ENCODE measurements around the gene ISG15.
"Not testable (repeated sequence)": the region's sequence is repeated elsewhere in the genome, so short reads cannot be mapped to it uniquely, and the experiment has no call there.

Gene ISG15

DNA sequence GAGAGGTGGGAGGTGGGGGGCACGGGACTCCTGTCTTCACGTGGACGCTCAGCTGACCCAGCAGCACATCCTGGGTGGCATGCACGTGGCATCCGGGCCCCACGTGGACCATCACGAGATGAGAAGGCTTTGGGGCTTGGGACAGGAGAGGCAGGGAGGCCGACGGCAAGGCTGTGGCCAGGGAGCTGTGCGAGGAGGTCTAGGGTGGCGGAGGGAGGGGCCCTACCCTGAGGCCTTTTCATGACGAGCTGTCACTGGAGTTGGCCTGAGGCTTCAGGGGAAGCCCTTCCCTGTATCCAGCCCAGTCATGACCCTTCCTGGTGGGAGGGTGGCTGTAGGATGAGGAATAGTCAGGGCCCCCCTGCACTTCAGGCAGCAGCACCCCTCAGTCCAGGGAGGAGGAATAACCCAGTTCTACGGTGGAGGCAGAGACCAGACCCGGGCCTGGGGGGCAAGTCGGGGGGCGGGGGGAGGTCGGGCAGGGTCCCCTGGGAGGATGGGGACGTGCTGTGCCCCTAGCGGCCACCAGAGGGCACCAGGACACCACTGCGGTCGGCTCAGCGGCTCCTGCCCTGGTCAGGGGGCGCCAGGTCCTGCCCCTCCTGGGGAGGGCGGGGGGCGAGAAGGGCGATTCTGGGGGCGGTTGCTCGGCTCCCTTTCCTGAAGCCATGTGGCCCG is 29.4 kb upstream of the ISG15 start:
- Histone ChIP-seq H3K4me3 (ENCODE audit: low read depth, low read length) (no peak overlapping the region), H3K27ac (no peak overlapping the region), H3K9me3 (ENCODE audit: severe bottlenecking) (no peaks in the 10 kb centered on the region), H3K36me3 (no peaks in the 10 kb centered on the region), H3K27me3 (ENCODE audit: insufficient read depth, low read depth, severe bottlenecking) (no peaks in the 10 kb centered on the region)
- TF ChIP-seq, protein P1, sequence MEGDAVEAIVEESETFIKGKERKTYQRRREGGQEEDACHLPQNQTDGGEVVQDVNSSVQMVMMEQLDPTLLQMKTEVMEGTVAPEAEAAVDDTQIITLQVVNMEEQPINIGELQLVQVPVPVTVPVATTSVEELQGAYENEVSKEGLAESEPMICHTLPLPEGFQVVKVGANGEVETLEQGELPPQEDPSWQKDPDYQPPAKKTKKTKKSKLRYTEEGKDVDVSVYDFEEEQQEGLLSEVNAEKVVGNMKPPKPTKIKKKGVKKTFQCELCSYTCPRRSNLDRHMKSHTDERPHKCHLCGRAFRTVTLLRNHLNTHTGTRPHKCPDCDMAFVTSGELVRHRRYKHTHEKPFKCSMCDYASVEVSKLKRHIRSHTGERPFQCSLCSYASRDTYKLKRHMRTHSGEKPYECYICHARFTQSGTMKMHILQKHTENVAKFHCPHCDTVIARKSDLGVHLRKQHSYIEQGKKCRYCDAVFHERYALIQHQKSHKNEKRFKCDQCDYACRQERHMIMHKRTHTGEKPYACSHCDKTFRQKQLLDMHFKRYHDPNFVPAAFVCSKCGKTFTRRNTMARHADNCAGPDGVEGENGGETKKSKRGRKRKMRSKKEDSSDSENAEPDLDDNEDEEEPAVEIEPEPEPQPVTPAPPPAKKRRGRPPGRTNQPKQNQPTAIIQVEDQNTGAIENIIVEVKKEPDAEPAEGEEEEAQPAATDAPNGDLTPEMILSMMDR (IDR thresholded peaks at IDR 0.05; ENCODE audit: low read depth, low read length) = peak; percentile 90
- DNase-seq = peak; percentile 60

DNA sequence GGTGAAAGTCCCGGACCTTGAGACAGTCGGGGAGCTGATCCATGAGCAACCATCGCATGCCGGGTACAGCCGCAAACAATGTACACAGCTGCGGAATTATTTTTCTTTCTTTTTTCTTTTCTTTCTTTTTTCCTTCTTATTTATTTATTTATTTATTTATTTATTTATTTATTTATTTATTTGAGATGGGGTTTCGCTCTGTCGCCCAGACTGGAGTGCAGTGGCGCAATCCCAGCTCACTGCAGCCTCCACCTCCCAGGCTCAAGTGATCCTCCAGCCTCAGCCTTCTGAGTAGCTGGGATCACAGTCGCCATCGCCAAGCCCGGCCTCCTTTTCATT is 28.9 kb upstream of the ISG15 start:
- Histone ChIP-seq H3K27me3 (ENCODE audit: insufficient read depth, low read depth, severe bottlenecking) (no peaks in the 10 kb centered on the region), H3K36me3 (no peaks in the 10 kb centered on the region)
- TF ChIP-seq, protein P1 (IDR thresholded peaks at IDR 0.05; ENCODE audit: low read depth, low read length) = no peak

DNA sequence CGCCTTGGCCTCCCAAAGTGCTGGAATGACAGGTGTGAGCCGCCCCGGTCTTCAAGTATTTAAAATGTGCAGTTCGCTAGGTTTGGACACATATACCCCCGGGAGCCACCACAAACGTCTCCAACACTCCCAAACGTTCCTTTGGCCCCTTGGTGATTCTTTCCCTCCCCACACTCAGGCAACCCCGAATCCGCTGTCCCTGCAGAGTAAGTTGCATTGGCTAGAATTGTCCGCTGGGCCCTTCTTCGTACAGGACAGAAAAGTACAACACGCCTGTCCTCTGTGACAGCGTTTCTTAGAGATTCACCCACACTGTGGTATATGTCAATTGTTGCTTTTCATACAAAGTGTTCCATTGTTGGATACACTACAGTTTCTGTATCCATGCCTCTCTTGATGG is 28.2 kb upstream of the ISG15 start:
- no peak overlapping the region for H3K27ac ChIP-seq
- no peaks in the 10 kb centered on the region for H3K36me3 ChIP-seq
- no peak overlapping the region for H3K4me3 ChIP-seq (ENCODE audit: low read depth, low read length)
- TF ChIP-seq, protein P1 (IDR thresholded peaks at IDR 0.05; ENCODE audit: low read depth, low read length) = no peak
- H3K9me3 ChIP-seq (ENCODE audit: severe bottlenecking) = no peaks in the 10 kb centered on the region
- no peaks in the 10 kb centered on the region for H3K27me3 ChIP-seq (ENCODE audit: insufficient read depth, low read depth, severe bottlenecking)
- no peak for DNase-seq

More for the DNA sequence above, 28.9 kb upstream of the ISG15 start:
- no peak overlapping the region for H3K27ac ChIP-seq
- no peak for DNase-seq
- H3K4me3 ChIP-seq (ENCODE audit: low read depth, low read length) = no peak overlapping the region
- H3K9me3 ChIP-seq (ENCODE audit: severe bottlenecking) = no peaks in the 10 kb centered on the region

DNA sequence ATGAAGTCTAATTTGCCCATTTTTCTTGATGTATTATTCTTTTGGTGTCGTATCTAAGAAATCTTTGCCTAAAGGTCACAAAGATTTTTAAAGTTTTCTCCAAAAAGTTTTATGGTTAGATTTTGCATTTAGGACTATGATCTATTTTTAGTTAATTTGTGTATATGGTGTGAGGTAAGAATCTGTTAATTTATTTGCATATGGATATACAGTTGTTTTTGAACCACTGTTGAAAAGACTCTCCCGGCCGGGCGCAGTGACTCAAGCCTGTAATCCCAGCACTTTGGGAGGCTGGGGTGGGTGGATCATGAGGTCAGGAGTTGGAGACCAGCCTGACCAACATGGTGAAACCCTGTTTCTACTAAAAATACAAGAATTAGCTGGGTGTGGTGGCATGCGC is 25.2 kb upstream of the ISG15 start:
- H3K27me3 ChIP-seq (ENCODE audit: insufficient read depth, low read depth, severe bottlenecking); H3K27ac ChIP-seq; H3K4me3 ChIP-seq (ENCODE audit: low read depth, low read length); H3K36me3 ChIP-seq; H3K9me3 ChIP-seq (ENCODE audit: severe bottlenecking); DNase-seq: not testable (repeated sequence)

DNA sequence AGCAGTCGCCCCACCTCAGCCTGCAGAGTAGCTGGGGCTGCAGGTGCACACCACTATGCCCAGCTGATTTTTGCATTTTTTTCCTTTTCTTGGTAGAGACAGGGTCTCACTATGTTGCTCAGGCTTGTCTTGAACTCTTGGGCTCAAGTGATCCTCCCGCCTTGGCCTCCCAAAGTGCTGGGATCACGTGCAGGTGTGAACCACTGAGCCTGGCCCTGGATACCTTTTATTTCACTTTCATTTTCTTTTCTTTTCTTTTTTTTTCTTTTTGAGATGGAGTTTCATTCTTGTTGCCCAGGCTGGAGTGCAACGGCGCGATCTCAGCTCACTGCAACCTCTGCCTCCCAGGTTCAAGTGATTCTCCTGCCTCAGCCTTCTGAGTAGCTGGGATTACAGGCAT is 22.0 kb upstream of the ISG15 start:
- not testable (repeated sequence) for H3K27ac ChIP-seq; H3K9me3 ChIP-seq (ENCODE audit: severe bottlenecking); H3K4me3 ChIP-seq (ENCODE audit: low read depth, low read length); DNase-seq; H3K27me3 ChIP-seq (ENCODE audit: insufficient read depth, low read depth, severe bottlenecking); H3K36me3 ChIP-seq

DNA sequence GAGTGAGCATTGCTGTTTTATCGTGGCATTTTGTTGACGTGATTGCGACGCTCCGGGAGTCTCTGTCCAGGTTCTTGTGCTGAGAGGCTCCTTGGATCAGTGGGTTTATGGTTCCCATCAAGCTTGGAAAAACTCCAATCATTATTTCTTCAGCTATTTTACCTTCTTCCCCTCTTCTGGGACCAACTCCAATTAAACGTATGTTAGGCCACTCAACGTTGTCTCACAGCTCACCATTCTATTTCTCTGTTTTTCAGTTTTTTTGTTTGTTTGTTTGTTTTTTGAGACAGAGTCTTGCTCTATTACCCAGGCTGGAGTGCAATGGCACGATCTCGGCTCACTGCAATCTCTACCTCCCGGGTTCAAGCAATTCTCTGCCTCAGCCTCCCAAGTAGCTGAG is 21.4 kb upstream of the ISG15 start:
- Histone ChIP-seq H3K27ac (no peak overlapping the region), H3K9me3 (ENCODE audit: severe bottlenecking) (peaks cover 3% of the 10 kb centered on the region), H3K36me3 (no peaks in the 10 kb centered on the region), H3K27me3 (ENCODE audit: insufficient read depth, low read depth, severe bottlenecking) (no peaks in the 10 kb centered on the region), H3K4me3 (ENCODE audit: low read depth, low read length) (no peak overlapping the region)
- no peak for DNase-seq
- TF ChIP-seq, protein P1 (IDR thresholded peaks at IDR 0.05; ENCODE audit: low read depth, low read length) = no peak

DNA sequence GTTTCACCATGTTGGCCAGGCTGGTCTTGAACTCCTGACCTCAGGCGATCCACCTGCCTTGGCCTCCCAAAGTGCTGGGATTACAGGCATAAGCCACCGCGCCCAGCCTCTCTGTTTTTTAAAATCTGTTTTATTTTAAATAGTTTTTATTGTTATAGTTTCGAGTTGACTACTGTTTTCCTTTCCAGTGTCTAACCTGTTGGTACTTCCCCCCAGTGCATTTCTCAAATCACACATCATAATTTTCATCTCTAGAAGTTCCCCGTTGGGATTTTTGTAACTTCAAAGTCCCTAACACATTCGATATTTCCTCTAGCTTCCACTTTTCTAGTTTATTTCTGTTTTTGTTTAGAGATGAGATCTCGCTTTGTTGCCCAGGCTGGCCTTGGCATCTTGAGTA is 20.9 kb upstream of the ISG15 start:
- H3K4me3 ChIP-seq (ENCODE audit: low read depth, low read length) = no peak overlapping the region
- no peak for DNase-seq
- H3K36me3 ChIP-seq = peaks cover 1% of the 10 kb centered on the region
- no peak overlapping the region for H3K27ac ChIP-seq
- TF ChIP-seq, protein P1 (IDR thresholded peaks at IDR 0.05; ENCODE audit: low read depth, low read length) = no peak
- H3K27me3 ChIP-seq (ENCODE audit: insufficient read depth, low read depth, severe bottlenecking) = no peaks in the 10 kb centered on the region
- H3K9me3 ChIP-seq (ENCODE audit: severe bottlenecking) = peaks cover 3% of the 10 kb centered on the region

Measured in WERI-Rb-1 (cell line).